Measurements from ENCODE around the gene PLCB3.

The PLCB3 gene

GRCh38 chr11:64261556-64262080 lies 10.3 kb downstream of the PLCB3 start:
- no peak for TF ChIP-seq POU2F2 (IDR thresholded peaks at IDR 0.05; ENCODE audit: low read depth, low read length)
- no peak for TF ChIP-seq POLR2AphosphoS5 (IDR thresholded peaks at IDR 0.05; ENCODE audit: low read depth, low read length)
- TF ChIP-seq POLR2A (IDR thresholded peaks at IDR 0.05; ENCODE audit: low read depth, low read length): no peak
- no peak for TF ChIP-seq SPI1 (IDR thresholded peaks at IDR 0.05; ENCODE audit: low read depth, low read length)
- TF ChIP-seq TAF1 (IDR thresholded peaks at IDR 0.05; ENCODE audit: low read depth, low read length): no peak
- no peak for TF ChIP-seq PAX5 (IDR thresholded peaks at IDR 0.05; ENCODE audit: insufficient read depth, low read length, severe bottlenecking)
- DNase-seq (ENCODE audit: insufficient read length, low spot score) (no peak), FAIRE-seq (no peak)

- no peak for FAIRE-seq
Observed at GRCh38 chr11:64262271-64263002, 11.1 kb downstream of the PLCB3 start.

GRCh38 chr11:64263021-64263946 lies 12.0 kb downstream of the PLCB3 start:
- FAIRE-seq (no peak), DNase-seq (ENCODE audit: insufficient read length, low spot score) (no peak)
- TF ChIP-seq PAX5 (IDR thresholded peaks at IDR 0.05; ENCODE audit: insufficient read depth, low read length, severe bottlenecking): no peak
- no peak for TF ChIP-seq POU2F2 (IDR thresholded peaks at IDR 0.05; ENCODE audit: low read depth, low read length)
- TF ChIP-seq TAF1 (IDR thresholded peaks at IDR 0.05; ENCODE audit: low read depth, low read length): no peak
- no peak for TF ChIP-seq SPI1 (IDR thresholded peaks at IDR 0.05; ENCODE audit: low read depth, low read length)
- no peak for TF ChIP-seq POLR2A (IDR thresholded peaks at IDR 0.05; ENCODE audit: low read depth, low read length)
- TF ChIP-seq POLR2AphosphoS5 (IDR thresholded peaks at IDR 0.05; ENCODE audit: low read depth, low read length): no peak

More at GRCh38 chr11:64262271-64263002, 11.1 kb downstream of the PLCB3 start:
- DNase-seq (ENCODE audit: insufficient read length, low spot score): no peak
- TF ChIP-seq SPI1 (IDR thresholded peaks at IDR 0.05; ENCODE audit: low read depth, low read length): no peak
- no peak for TF ChIP-seq POLR2AphosphoS5 (IDR thresholded peaks at IDR 0.05; ENCODE audit: low read depth, low read length)
- TF ChIP-seq TAF1 (IDR thresholded peaks at IDR 0.05; ENCODE audit: low read depth, low read length): no peak
- no peak for TF ChIP-seq POU2F2 (IDR thresholded peaks at IDR 0.05; ENCODE audit: low read depth, low read length)

- DNase-seq (ENCODE audit: insufficient read length, low spot score) (no peak), FAIRE-seq (no peak)
- TF ChIP-seq SPI1 (IDR thresholded peaks at IDR 0.05; ENCODE audit: low read depth, low read length): no peak
- no peak for TF ChIP-seq POLR2A (IDR thresholded peaks at IDR 0.05; ENCODE audit: low read depth, low read length)
- no peak for TF ChIP-seq POLR2AphosphoS5 (IDR thresholded peaks at IDR 0.05; ENCODE audit: low read depth, low read length)
- no peak for TF ChIP-seq POU2F2 (IDR thresholded peaks at IDR 0.05; ENCODE audit: low read depth, low read length)
- no peak for TF ChIP-seq PAX5 (IDR thresholded peaks at IDR 0.05; ENCODE audit: insufficient read depth, low read length, severe bottlenecking)
- TF ChIP-seq TAF1 (IDR thresholded peaks at IDR 0.05; ENCODE audit: low read depth, low read length): no peak
Observed at GRCh38 chr11:64263947-64264317, 12.6 kb downstream of the PLCB3 start.

GRCh38 chr11:64264371-64264852 lies 13.1 kb downstream of the PLCB3 start:
- DNase-seq (ENCODE audit: insufficient read length, low spot score): no peak
- FAIRE-seq: no peak
- no peak for TF ChIP-seq POU2F2 (IDR thresholded peaks at IDR 0.05; ENCODE audit: low read depth, low read length)
- no peak for TF ChIP-seq TAF1 (IDR thresholded peaks at IDR 0.05; ENCODE audit: low read depth, low read length)
- no peak for TF ChIP-seq PAX5 (IDR thresholded peaks at IDR 0.05; ENCODE audit: insufficient read depth, low read length, severe bottlenecking)
- TF ChIP-seq SPI1 (IDR thresholded peaks at IDR 0.05; ENCODE audit: low read depth, low read length): no peak
- no peak for TF ChIP-seq POLR2AphosphoS5 (IDR thresholded peaks at IDR 0.05; ENCODE audit: low read depth, low read length)
- no peak for TF ChIP-seq POLR2A (IDR thresholded peaks at IDR 0.05; ENCODE audit: low read depth, low read length)

GRCh38 chr11:64265176-64266160 lies 14.1 kb downstream of the PLCB3 start:
- FAIRE-seq (no peak), DNase-seq (ENCODE audit: insufficient read length, low spot score) (no peak)
- TF ChIP-seq POLR2A (IDR thresholded peaks at IDR 0.05; ENCODE audit: low read depth, low read length) (no peak), POLR2AphosphoS5 (IDR thresholded peaks at IDR 0.05; ENCODE audit: low read depth, low read length) (no peak), PAX5 (IDR thresholded peaks at IDR 0.05; ENCODE audit: insufficient read depth, low read length, severe bottlenecking) (no peak), POU2F2 (IDR thresholded peaks at IDR 0.05; ENCODE audit: low read depth, low read length) (no peak), TAF1 (IDR thresholded peaks at IDR 0.05; ENCODE audit: low read depth, low read length) (no peak), SPI1 (IDR thresholded peaks at IDR 0.05; ENCODE audit: low read depth, low read length) (no peak)

GRCh38 chr11:64266339-64266738 lies 15.0 kb downstream of the PLCB3 start:
- no peak for FAIRE-seq
- no peak for TF ChIP-seq PAX5 (IDR thresholded peaks at IDR 0.05; ENCODE audit: insufficient read depth, low read length, severe bottlenecking)
- no peak for TF ChIP-seq POU2F2 (IDR thresholded peaks at IDR 0.05; ENCODE audit: low read depth, low read length)
- no peak for TF ChIP-seq POLR2AphosphoS5 (IDR thresholded peaks at IDR 0.05; ENCODE audit: low read depth, low read length)
- TF ChIP-seq SPI1 (IDR thresholded peaks at IDR 0.05; ENCODE audit: low read depth, low read length): no peak
- TF ChIP-seq POLR2A (IDR thresholded peaks at IDR 0.05; ENCODE audit: low read depth, low read length): no peak
- no peak for TF ChIP-seq TAF1 (IDR thresholded peaks at IDR 0.05; ENCODE audit: low read depth, low read length)
- no peak for DNase-seq (ENCODE audit: insufficient read length, low spot score)
